ENCODE results near the gene SLFN12.

- TF ChIP-seq CTCF (tag by site-specific recombination; IDR thresholded peaks at IDR 0.05) (no peak), ZNF311 (tag by site-specific recombination; IDR thresholded peaks at IDR 0.05; ENCODE audit: borderline replicate concordance) (no peak), ZNF202 (tag by site-specific recombination; IDR thresholded peaks at IDR 0.05; ENCODE audit: borderline replicate concordance) (no peak)
- TF ChIP-seq, protein P1, sequence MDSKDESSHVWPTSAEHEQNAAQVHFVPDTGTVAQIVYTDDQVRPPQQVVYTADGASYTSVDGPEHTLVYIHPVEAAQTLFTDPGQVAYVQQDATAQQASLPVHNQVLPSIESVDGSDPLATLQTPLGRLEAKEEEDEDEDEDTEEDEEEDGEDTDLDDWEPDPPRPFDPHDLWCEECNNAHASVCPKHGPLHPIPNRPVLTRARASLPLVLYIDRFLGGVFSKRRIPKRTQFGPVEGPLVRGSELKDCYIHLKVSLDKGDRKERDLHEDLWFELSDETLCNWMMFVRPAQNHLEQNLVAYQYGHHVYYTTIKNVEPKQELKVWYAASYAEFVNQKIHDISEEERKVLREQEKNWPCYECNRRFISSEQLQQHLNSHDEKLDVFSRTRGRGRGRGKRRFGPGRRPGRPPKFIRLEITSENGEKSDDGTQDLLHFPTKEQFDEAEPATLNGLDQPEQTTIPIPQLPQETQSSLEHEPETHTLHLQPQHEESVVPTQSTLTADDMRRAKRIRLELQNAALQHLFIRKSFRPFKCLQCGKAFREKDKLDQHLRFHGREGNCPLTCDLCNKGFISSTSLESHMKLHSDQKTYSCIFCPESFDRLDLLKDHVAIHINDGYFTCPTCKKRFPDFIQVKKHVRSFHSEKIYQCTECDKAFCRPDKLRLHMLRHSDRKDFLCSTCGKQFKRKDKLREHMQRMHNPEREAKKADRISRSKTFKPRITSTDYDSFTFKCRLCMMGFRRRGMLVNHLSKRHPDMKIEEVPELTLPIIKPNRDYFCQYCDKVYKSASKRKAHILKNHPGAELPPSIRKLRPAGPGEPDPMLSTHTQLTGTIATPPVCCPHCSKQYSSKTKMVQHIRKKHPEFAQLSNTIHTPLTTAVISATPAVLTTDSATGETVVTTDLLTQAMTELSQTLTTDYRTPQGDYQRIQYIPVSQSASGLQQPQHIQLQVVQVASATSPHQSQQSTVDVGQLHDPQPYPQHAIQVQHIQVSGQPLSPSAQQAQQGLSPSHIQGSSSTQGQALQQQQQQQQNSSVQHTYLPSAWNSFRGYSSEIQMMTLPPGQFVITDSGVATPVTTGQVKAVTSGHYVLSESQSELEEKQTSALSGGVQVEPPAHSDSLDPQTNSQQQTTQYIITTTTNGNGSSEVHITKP (tag by site-specific recombination; IDR thresholded peaks at IDR 0.05) = no peak
Observed at GRCh38 chr17:35377068-35377467, 55.2 kb downstream of the SLFN12 start.
